H9 (cell line): Measurements from ENCODE around the gene TIGD2. TPM values are rescaled to one million over a fixed set of nuclear protein-coding genes. Genes with fewer than 3 reads are reported as not detected.

Experiments
- DNase-seq: peaks from one replicate; pipeline ENCODE4 v3.0.0-alpha.2; 2017
- H2AFZ ChIP-seq: one replicate; pipeline ENCODE4 v1.6.1; 2013; ENCODE audit warnings: mild to moderate bottlenecking, low read length, control low read depth, moderate library complexity
- H2AK5ac ChIP-seq: 2 replicates; pipeline ENCODE4 v1.6.1; 2013; ENCODE audit warnings: low read length, control low read depth, mixed read lengths; ENCODE audit not compliant: insufficient read length
- H2BK120ac ChIP-seq: one replicate; pipeline ENCODE4 v1.6.1; 2013; ENCODE audit warnings: low read depth, mild to moderate bottlenecking, low read length, control low read depth, inconsistent platforms; ENCODE audit not compliant: poor library complexity, severe bottlenecking
- H2BK12ac ChIP-seq: 2 replicates; pipeline ENCODE4 v1.6.1; 2013; ENCODE audit warnings: low read length, control low read depth, mixed read lengths, low read depth; ENCODE audit not compliant: insufficient read length
- H2BK15ac ChIP-seq: 2 replicates; pipeline ENCODE4 v1.6.1; 2013; ENCODE audit warnings: low read depth, low read length, control low read depth
- H2BK20ac ChIP-seq: one replicate; pipeline ENCODE4 v1.6.1; 2013; ENCODE audit warnings: low read depth, mild to moderate bottlenecking, low read length, control low read depth, inconsistent platforms; ENCODE audit not compliant: poor library complexity, severe bottlenecking
- H2BK5ac ChIP-seq: 2 replicates; pipeline ENCODE4 v1.6.1; 2013; ENCODE audit warnings: low read length, control low read depth, mixed read lengths; ENCODE audit not compliant: insufficient read length
- H3K14ac ChIP-seq: 2 replicates; pipeline ENCODE4 v1.6.1; 2013; ENCODE audit warnings: low read length, control low read depth; ENCODE audit not compliant: insufficient read depth
- H3K18ac ChIP-seq: 2 replicates; pipeline ENCODE4 v1.6.1; 2013; ENCODE audit warnings: low read depth, mild to moderate bottlenecking, mixed read lengths, low read length, control low read depth; ENCODE audit not compliant: insufficient read length
- H3K23ac ChIP-seq: 2 replicates; pipeline ENCODE4 v1.6.1; 2013; ENCODE audit warnings: low read length, control low read depth, mixed read lengths, low read depth; ENCODE audit not compliant: insufficient read length
- H3K23me2 ChIP-seq: 2 replicates; pipeline ENCODE4 v1.6.1; 2013; ENCODE audit warnings: low read depth, mild to moderate bottlenecking, mixed read lengths, low read length, control low read depth; ENCODE audit not compliant: insufficient read length, poor library complexity, severe bottlenecking
- H3K27ac ChIP-seq: 2 replicates; pipeline ENCODE4 v1.5.1; 2013; ENCODE audit warnings: low read length, control low read depth, mixed read lengths, low read depth; ENCODE audit not compliant: insufficient read length
- H3K27me3 ChIP-seq: 2 replicates; pipeline ENCODE4 v1.6.1; 2013; ENCODE audit warnings: low read length, control low read depth, inconsistent platforms; ENCODE audit not compliant: insufficient read depth
- H3K4ac ChIP-seq: 2 replicates; pipeline ENCODE4 v1.6.1; 2013; ENCODE audit warnings: low read depth, mild to moderate bottlenecking, control low read depth, inconsistent platforms, low read length, moderate library complexity
- H3K4me1 ChIP-seq: 2 replicates; pipeline ENCODE4 v1.6.1; 2013; ENCODE audit warnings: low read length, control low read depth, inconsistent platforms; ENCODE audit not compliant: insufficient read depth
- H3K4me2 ChIP-seq: 2 replicates; pipeline ENCODE4 v1.6.1; 2013; ENCODE audit warnings: low read length, control low read depth, mixed read lengths; ENCODE audit not compliant: insufficient read length, insufficient read depth
- H3K56ac ChIP-seq: 2 replicates; pipeline ENCODE4 v1.6.1; 2013; ENCODE audit warnings: low read depth, mild to moderate bottlenecking, mixed read lengths, low read length, control low read depth; ENCODE audit not compliant: insufficient read length
- H3K79me1 ChIP-seq: 2 replicates; pipeline ENCODE4 v1.6.1; 2013; ENCODE audit warnings: low read depth, mild to moderate bottlenecking, moderate library complexity, low read length, control low read depth, inconsistent platforms; ENCODE audit not compliant: insufficient read depth, poor library complexity, severe bottlenecking
- H3K79me2 ChIP-seq: 2 replicates; pipeline ENCODE4 v1.6.1; 2013; ENCODE audit warnings: low read length, control low read depth, inconsistent platforms; ENCODE audit not compliant: insufficient read depth
- H3K9ac ChIP-seq: 2 replicates; pipeline ENCODE4 v1.6.1; 2013; ENCODE audit warnings: low read length, control low read depth, mixed read lengths; ENCODE audit not compliant: insufficient read length; ENCODE audit errors: extremely low read depth
- H3K9me3 ChIP-seq: one replicate; pipeline ENCODE4 v1.6.1; 2013; ENCODE audit warnings: low read depth, low read length, inconsistent platforms; ENCODE audit not compliant: control insufficient read depth
- H3T11ph ChIP-seq: one replicate; pipeline ENCODE4 v1.6.1; 2013; ENCODE audit warnings: mild to moderate bottlenecking, low read length, control low read depth, inconsistent platforms
- H4K20me1 ChIP-seq: one replicate; pipeline ENCODE4 v1.6.1; 2013; ENCODE audit not compliant: control insufficient read depth, insufficient read length, insufficient read depth
- H4K5ac ChIP-seq: 2 replicates; pipeline ENCODE4 v1.6.1; 2013; ENCODE audit warnings: low read depth, mild to moderate bottlenecking, mixed read lengths, low read length, control low read depth; ENCODE audit not compliant: insufficient read length
- H4K8ac ChIP-seq: replicated peaks from 2 replicates; pipeline ENCODE4 v1.6.1; 2013; ENCODE audit warnings: low read length, control low read depth, mixed read lengths, low read depth; ENCODE audit not compliant: insufficient read length
- H4K91ac ChIP-seq: 2 replicates; pipeline ENCODE4 v1.6.1; 2013; ENCODE audit warnings: low read depth, mild to moderate bottlenecking, moderate library complexity, mixed read lengths, low read length, control low read depth; ENCODE audit not compliant: insufficient read length
- H3K27ac Mint-ChIP-seq, 3 experiments: 2 replicates in 2 of 3; 3 replicates in 1 of 3; pipeline ENCODE4 v1.8.0; 2020 to 2021; ENCODE audit warnings: mixed read lengths in 3 of 3, mild to moderate bottlenecking in 1 of 3, moderate library complexity in 1 of 3
- H3K27me3 Mint-ChIP-seq: 2 replicates; pipeline ENCODE4 v1.8.0; 2021; ENCODE audit warnings: low read depth, mild to moderate bottlenecking, moderate library complexity, mixed read lengths
- H3K36me3 Mint-ChIP-seq, 3 experiments: 2 replicates in 2 of 3; 3 replicates in 1 of 3; pipeline ENCODE4 v1.8.0; 2020 to 2021; ENCODE audit warnings: low read depth in 3 of 3, mixed read lengths in 3 of 3; ENCODE audit not compliant: insufficient read depth in 1 of 3
- H3K4me1 Mint-ChIP-seq, 2 experiments: 2 replicates each; pipeline ENCODE4 v1.8.0; 2020; ENCODE audit warnings: mixed read lengths in 2 of 2
- H3K4me3 Mint-ChIP-seq, 2 experiments: 2 replicates in 1 of 2; 3 replicates in 1 of 2; pipeline ENCODE4 v1.8.0; 2020 to 2021; ENCODE audit warnings: mild to moderate bottlenecking in 2 of 2, mixed read lengths in 2 of 2, moderate library complexity in 1 of 2
- H3K9me3 Mint-ChIP-seq, 2 experiments: 2 replicates in 1 of 2; 3 replicates in 1 of 2; pipeline ENCODE4 v1.8.0; 2020; ENCODE audit warnings: mild to moderate bottlenecking in 2 of 2, mixed read lengths in 2 of 2, moderate library complexity in 1 of 2
- WGBS: extraction: QIAGEN DNeasy Blood & Tissue Kit; methylation state at CpG from one replicate; pipeline ENCODE4 v1.1.7; 2013; ENCODE audit warnings: missing lambda C conversion rate, low lambda C conversion rate, mixed read lengths; ENCODE audit not compliant: insufficient read length; ENCODE audit errors: extremely low coverage; 5-methylcytosine and 5-hydroxymethylcytosine counted together
- total RNA-seq: library from RNA; stranded (reverse); gene quantifications from 2 replicates; pipeline ENCODE4 v1.2.1, GENCODE V29; 2021
- TF ChIP-seq, protein P1 (sequence below): fragments of 200-600 bp; sonication (generic); conservative IDR thresholded peaks from 3 replicates; pipeline ENCODE4 v1.8.0; 2021; ENCODE audit warnings: antibody characterized with exemption, mild to moderate bottlenecking

Gene TIGD2
- total RNA-seq, 1 experiment from 2014 or later: 10.4 TPM

DNA sequence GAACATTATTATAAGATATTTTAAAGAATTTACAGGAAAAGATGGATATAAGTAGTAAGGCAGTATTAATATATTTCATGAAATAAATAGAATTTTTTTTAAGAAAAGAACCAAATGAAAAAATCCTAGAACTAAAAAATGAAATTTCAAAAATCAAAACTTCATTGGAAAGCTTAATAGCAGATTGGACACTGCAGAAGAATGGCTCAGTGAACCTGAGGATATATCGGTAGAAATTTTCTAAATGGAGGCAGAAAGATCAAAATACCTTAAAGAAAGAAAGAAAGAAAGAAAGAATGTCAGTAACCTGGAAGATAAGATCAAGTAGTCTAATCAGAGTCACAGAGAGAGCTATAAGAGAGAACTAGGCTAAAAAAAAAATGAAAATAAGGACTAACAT, 33.0 kb upstream of the TIGD2 start:
- Histone ChIP-seq H2BK5ac (no peak overlapping the region), H3K56ac (no peak overlapping the region), H4K20me1 (no peaks in the 10 kb centered on the region), H3K23me2 (no peaks in the 10 kb centered on the region), H3K27ac (no peak overlapping the region), H3K79me2 (no peaks in the 10 kb centered on the region), H3K4me2 (no peak overlapping the region), H3K4me1 (no peaks in the 10 kb centered on the region), H3T11ph (no peak overlapping the region), H2BK120ac (no peak overlapping the region), H4K8ac (no peak overlapping the region), H3K9ac (no peak overlapping the region), H4K5ac (no peak overlapping the region), H3K14ac (no peak overlapping the region), H2BK12ac (no peak overlapping the region), H3K9me3 (peaks cover 5% of the 10 kb centered on the region), H3K27me3 (no peaks in the 10 kb centered on the region), H3K79me1 (no peaks in the 10 kb centered on the region), H3K4ac (no peak overlapping the region), H3K18ac (no peak overlapping the region), H2AFZ (no peak overlapping the region), H2AK5ac (no peak overlapping the region), H4K91ac (no peak overlapping the region), H2BK15ac (no peak overlapping the region), H2BK20ac (no peak overlapping the region), H3K23ac (no peak overlapping the region)
- WGBS: no CpG with 5 or more reads among the region's 1 CpG
- Mint-ChIP-seq H3K27ac (no peak overlapping the region), H3K36me3 (peaks cover 0 to 13% (median 7%) of the 10 kb centered on the region in 3 experiments; a peak in 4 of 7 replicates), H3K9me3 (peaks cover 14 to 29% of the 10 kb centered on the region in 2 experiments), H3K4me3 (no peak overlapping the region), H3K27me3 (no peaks in the 10 kb centered on the region; the same call in 1 of the 2 replicates), H3K4me1 (peaks cover 0 to 4% of the 10 kb centered on the region in 2 experiments; a peak in 2 of 4 replicates)
- TF ChIP-seq, protein P1, sequence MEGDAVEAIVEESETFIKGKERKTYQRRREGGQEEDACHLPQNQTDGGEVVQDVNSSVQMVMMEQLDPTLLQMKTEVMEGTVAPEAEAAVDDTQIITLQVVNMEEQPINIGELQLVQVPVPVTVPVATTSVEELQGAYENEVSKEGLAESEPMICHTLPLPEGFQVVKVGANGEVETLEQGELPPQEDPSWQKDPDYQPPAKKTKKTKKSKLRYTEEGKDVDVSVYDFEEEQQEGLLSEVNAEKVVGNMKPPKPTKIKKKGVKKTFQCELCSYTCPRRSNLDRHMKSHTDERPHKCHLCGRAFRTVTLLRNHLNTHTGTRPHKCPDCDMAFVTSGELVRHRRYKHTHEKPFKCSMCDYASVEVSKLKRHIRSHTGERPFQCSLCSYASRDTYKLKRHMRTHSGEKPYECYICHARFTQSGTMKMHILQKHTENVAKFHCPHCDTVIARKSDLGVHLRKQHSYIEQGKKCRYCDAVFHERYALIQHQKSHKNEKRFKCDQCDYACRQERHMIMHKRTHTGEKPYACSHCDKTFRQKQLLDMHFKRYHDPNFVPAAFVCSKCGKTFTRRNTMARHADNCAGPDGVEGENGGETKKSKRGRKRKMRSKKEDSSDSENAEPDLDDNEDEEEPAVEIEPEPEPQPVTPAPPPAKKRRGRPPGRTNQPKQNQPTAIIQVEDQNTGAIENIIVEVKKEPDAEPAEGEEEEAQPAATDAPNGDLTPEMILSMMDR: no peak
- DNase-seq: no peak
